Measurements from ENCODE around the gene PRSS36.
A peak's percentile ranks its signal among the peaks of the same experiment; 100 is the strongest.
"Not testable (repeated sequence)": the region's sequence is repeated elsewhere in the genome, so short reads cannot be mapped to it uniquely, and the experiment has no call there.

Gene PRSS36

GRCh38 chr16:31183432-31184428 lies 33.9 kb upstream of the PRSS36 start:
- DNase-seq, result no peak

DNA sequence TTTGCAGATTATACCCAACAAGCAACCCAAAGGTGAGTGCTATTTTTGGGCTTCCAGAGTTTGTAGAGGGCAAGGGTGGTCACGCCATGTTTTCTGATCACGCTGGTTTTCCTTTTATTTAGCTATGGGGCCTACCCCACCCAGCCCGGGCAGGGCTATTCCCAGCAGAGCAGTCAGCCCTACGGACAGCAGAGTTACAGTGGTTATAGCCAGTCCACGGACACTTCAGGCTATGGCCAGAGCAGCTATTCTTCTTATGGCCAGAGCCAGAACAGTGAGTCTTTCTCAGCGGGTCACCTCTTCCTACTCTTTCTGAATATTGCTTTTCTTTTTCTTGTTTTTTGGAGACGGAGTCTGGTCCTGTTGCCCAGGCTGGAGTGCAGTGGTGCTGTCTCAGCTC lies 32.5 kb upstream of the PRSS36 start:
- DNase-seq, result no peak

DNA sequence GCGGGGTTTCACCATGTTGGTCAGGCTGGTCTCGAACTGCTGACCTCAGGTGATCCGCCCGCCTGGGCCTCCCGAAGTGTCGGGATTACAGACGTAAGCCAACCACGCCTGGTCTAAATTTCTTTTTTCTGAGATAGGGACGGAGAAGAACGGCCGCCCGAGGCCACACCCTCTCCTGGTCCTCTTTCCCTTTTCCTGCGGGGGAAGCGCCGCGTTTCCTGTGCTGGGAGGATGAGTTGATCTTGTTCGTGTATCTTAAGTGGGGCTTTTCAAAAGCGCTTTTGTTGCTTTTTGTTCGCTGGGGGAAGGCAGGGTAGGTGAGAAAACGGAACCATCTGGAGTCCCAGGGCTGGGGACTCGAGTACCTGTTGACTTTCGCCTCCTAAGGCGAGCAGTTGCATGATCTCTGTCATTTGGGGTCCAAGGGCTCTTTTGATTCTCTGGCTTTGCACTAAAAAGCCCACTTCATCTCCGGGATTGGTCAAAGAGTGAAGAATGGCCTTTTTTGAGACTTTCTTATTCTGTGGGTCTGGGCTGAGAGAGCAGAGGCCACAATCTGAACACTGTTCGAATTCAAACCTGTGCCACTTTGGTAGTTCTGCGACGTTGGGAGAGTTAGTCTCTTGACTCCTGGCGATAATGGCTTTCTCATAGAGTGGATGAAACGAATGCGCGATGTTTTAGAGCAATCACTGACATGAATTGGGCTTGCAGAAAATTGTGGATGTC lies 31.4 kb upstream of the PRSS36 start:
- DNase-seq, result peak; percentile 78

DNA sequence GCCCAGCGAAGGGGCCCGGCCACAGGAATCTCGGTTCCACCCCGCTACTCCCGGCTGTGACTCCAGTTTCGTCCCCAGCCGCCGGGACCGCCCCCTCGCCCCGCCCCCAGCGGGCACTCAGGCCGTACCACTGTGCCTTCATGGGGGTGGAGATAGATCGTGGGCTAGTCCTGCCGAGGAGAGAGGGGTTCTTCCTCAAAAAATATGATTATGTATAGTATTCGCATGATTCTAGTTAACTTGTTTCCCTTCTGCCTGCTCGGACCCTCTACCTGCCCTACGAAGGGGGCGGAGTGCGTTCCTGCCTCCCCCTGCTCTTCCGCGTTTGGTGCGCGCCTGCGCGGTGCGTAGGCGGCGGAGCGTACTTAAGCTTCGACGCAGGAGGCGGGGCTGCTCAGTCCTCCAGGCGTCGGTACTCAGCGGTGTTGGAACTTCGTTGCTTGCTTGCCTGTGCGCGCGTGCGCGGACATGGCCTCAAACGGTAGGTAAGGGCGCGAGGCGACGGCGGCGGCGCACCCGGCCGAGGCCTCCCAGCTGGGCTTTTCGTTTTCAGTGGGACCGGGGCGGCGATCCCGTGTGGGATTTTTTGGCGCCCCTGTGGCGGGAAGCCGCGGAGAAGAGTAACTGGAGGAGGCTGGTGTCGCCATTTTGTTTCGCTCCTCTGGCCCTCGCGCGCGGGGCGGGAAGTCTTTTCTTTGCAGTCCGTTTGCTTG lies 30.0 kb upstream of the PRSS36 start, which contains the start of gene FUS:
Gene FUS, plus strand, starts transcription at position 393 of the 713 bp plus-strand sequence. Its CDS starts 76 bp downstream, at position 469.
- peak; percentile 97 for DNase-seq

- DNase-seq, result peak; percentile 56
Observed at GRCh38 chr16:31179219-31179746, 29.4 kb upstream of the PRSS36 start.

DNA sequence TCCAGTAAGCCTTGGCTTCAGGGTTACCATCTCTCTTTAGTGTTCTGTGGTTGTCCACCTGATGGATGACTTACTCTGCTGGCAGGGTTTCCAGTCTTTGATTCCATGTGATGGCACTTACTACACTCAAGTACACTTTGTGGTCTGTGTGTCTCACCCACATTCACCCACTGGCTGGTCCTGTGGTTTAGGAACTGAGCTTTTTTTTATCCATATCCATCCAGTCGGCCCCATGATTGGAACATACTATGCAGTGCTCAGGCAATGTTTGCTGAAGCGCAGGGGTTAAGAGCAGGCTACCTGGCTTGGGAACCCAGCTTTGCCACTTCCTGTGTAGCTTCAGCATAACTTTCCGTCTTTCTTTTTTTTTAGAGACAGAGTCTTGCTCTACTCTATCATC lies 27.3 kb upstream of the PRSS36 start:
- DNase-seq, result peak; percentile 40

DNA sequence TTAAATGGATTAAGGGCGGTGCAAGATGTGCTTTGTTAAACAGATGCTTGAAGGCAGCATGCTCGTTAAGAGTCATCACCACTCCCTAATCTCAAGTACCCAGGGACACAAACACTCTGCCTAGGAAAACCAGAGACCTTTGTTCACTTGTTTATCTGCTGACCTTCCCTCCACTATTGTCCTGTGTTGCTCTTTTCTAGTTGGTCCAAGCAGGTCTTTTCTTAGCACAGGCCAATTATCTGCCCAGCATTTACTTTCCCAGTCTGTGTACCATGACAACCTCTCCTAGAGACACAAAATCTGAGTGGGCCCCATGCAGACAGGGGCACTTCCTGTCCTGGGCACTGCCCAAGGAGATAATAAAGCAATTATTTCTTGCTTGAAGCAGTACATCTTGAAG lies 20.2 kb upstream of the PRSS36 start:
- DNase-seq, result not testable (repeated sequence)

GRCh38 chr16:31168848-31169247 lies 19.0 kb upstream of the PRSS36 start:
- DNase-seq, result no peak

GRCh38 chr16:31167315-31167714 lies 17.4 kb upstream of the PRSS36 start:
- no peak for DNase-seq

- peak; percentile 87 for DNase-seq
Observed at GRCh38 chr16:31157136-31157535, 7.3 kb upstream of the PRSS36 start.

DNA sequence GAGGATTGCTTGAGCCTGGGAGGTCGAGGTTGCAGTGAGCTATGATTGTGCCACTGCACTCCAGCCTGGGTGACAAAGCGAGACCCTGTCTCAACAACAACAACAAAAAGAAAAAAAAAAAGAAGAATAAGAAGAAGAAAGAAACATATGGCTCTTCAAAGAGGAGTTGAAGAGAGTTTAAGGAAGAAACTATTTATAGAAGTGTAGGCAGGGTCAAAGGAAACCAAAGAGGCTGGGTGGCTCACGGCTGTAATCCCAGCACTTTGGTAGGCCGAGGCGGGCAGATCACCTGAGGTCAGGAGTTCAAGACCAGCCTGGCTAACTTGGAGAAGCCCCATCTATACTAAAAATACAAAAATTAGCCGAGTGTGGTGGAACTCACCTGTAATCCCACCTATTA lies 1.1 kb upstream of the PRSS36 start:
- DNase-seq, result not testable (repeated sequence)

GRCh38 chr16:31149332-31149731 lies 534 bp downstream of the PRSS36 start:
- no peak for DNase-seq

GRCh38 chr16:31148896-31149295 lies 970 bp downstream of the PRSS36 start:
- no peak for DNase-seq

- no peak for DNase-seq
Observed at GRCh38 chr16:31148281-31148728, 1.6 kb downstream of the PRSS36 start.

DNA sequence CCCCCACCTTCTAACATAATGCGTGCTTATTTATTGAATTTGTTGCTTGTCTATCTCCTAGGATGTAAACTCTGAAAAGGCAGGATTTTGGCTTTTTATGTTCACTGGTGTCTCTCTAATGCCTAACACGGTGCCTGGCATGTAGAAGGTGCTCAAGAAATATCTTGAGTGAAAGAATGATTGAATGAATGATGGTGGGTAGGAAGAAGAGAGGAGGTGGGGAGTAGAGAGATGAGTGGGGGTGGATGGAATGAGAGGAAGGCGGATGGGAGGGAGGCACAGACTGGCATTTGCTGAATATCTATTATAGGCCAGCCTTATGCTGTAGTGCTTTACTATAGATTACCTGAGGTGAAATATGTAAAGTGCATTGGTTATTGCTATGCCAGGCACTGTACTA lies 2.3 kb downstream of the PRSS36 start:
- DNase-seq, result no peak

DNA sequence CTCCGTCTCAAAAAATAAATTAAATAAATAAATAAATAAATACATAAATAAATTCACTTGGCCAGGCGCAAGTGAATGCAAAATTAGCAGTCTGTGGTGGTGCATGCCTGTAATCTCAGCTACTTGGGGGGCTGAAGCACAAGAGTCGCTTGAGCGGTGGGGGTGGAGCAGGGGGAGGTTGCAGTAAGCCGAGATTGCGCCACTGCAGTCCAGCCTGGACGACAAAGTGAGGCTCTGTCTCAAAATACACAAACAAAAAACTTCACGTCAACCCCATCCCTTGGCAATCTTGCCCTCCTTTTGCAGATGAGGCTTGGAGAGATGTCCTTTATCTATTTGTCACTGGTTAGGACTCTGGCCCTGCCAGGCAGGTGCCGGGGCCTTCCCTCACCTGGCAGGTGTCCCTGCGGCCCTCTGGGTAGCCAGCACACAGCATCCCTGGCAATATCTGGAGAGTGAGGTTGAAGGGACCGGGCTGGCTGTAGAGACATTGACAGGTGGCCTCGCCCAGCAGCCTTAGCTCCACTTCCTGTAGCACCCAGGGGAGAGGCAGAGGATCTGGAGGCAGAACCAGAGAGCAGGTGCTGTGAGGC lies 4.4 kb downstream of the PRSS36 start:
- DNase-seq, result no peak

DNA sequence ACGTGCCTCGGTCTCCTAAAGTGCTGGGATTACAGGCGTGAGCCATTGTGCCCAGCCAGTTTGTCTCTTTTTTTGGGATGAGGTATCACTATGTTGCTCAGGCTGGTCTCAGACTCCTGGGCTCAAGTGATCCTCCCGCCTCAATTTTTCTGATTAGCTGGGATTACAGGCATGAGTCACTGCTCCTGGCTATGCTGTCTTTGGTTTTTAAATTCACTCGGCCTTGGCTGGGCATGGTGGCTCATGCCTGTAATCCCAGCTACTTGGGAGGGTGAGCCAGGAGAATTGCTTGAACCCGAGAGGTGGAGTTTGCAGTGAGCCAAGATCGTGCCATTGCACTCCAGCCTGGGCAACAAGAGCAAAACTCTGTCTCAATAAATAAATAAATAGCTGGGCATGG lies 5.4 kb downstream of the PRSS36 start:
- not testable (repeated sequence) for DNase-seq

DNA sequence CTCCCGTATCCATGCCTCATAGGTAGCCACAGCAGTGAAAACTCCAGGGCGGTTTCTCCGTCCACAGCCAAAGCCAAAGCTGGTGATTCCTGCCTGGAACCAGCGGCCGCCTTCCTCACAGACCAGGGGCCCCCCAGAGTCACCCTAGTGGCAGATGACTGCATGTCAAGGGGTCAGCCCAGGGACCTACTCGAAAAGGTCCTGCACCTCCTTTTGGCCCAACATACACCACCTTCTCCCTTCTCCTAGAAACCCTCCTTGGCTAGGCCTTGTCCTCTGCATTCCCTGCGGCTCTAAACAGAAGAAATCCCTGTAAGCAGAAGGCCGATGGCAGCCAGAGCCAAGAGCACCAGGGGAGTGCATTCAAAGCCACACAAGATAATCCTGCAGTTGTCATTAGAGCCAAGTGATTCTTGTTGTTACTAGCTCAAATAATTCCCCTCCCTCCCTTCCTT lies 6.1 kb downstream of the PRSS36 start:
- no peak for DNase-seq

GRCh38 chr16:31143011-31143693 lies 6.7 kb downstream of the PRSS36 start:
- no peak for DNase-seq

- peak; percentile 100 for DNase-seq
Observed at GRCh38 chr16:31142109-31143010, 7.5 kb downstream of the PRSS36 start.
